Myocyte (in vitro differentiated cells): ENCODE measurements around the gene CCNYL1. TPM values are rescaled to one million over a fixed set of nuclear protein-coding genes. Genes with fewer than 3 reads are reported as not detected.
A peak's percentile ranks its signal among the peaks of the same experiment; 100 is the strongest.

ENCODE experiments used
- DNase-seq: peaks from one replicate; pipeline ENCODE4 v3.0.0-alpha.2; 2012; ENCODE audit warnings: low read depth
- total RNA-seq: library from RNA; depleted of rRNA; stranded (reverse); fragments of >200 nt; gene quantifications from 2 replicates; pipeline ENCODE4 v1.2.3, GENCODE V29; 2014

CCNYL1 gene
- total RNA-seq, 1 donor from 2014 or later = 6.6 TPM

- no peak for DNase-seq
Measured at GRCh38 chr2:207790898-207791297, 79.5 kb downstream of the CCNYL1 start.

DNA sequence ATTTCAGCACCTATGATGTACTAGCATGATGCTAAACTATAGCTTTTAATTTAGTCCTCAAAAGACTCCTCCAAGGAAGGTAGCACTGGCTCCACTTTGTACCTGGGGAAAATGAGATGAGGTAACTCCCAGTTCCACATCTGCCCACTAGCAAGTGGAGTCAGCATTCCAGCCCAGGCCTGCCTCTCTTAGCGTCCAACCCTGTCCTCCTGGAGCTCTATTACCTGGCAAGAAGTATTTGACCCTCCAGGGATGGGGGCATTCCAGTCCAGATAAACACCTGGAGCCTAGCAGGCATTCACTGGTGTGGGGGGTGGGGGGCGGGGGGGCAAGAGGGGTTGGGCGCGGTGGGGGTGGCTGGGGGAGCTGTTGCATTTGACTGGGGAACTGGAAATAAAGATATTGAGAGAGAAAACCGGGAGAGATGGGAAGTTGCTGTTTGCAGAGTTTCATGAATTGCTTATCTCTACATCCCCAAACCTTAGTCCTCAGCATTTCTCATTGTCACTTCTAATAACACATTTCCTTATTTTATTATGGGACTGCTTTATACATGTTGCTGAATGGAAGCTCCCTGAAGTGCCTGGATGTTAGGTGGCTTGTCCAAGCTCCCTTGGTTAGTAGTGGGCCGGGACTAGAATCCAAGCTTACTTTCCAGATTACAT, 80.3 kb downstream of the CCNYL1 start:
- no peak for DNase-seq

DNA sequence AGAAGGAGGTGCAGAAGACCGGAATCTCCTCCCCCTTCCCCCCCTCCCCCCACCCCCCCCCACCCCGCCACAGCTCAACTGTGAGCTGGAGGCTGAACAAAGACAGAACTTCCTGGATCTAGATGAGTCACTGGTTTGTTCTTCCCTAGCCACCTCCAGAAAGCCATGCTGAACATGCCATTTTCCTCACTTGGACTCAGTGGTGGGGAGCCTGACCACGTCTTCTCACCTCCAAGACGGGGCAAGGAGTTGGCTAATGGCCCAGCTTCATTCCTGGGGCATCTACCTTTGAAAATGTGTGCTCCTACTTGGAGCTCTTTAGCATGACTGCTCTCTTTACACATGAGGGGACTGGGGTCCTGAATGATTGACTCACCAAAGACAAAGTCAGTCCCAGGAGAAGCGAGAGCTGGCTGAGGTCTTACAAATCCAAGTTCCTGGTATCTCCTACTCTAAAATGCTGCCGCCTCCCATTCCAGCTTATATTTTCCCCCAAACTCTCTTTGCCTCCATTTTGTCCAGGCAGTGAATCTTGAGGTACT, 80.9 kb downstream of the CCNYL1 start:
- DNase-seq = peak; percentile 22

- DNase-seq = peak; percentile 69
Measured at GRCh38 chr2:207796585-207797350, 85.3 kb downstream of the CCNYL1 start.

GRCh38 chr2:207801259-207801658, 89.8 kb downstream of the CCNYL1 start:
- DNase-seq = no peak

DNA sequence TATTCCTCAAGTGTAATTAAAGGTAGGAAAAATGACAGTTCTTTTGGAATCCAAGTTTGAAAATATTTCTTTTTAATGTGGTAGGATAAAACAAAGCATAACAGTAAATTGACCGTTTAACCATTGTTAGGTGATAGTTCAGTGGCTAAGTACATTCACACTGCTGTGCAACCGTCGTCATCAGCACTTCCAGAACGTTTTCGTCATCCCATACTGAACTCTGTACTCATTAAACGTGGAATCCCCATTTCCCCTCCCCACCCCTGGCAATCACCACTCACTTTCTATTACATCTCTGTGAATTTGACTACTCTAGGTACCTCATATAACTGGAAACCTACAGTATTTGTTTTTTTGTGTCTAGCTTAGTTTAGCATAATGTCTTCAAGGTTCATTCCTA, 91.2 kb downstream of the CCNYL1 start:
- DNase-seq = no peak

Other genes with a start within 250 kb of the CCNYL1 start
- gene CREB1, start 181.7 kb upstream of the CCNYL1 start, total RNA-seq = 24.6 and 43.5 TPM in 2 replicates
- gene METTL21A, start 86.2 kb upstream of the CCNYL1 start, total RNA-seq = 26.0 and 36.7 TPM in 2 replicates
- 1.5 and 2.5 TPM in 2 replicates for gene FZD5, start 58.3 kb downstream of the CCNYL1 start, total RNA-seq